Ovary (tissue), 9 donors: Measurements from ENCODE around the gene TPM3. TPM values are rescaled to one million over a fixed set of nuclear protein-coding genes. Genes with fewer than 3 reads are reported as not detected.

Experiments used
- DNase-seq, 5 donors: peaks; one replicate each; pipeline ENCODE4 v3.0.0-alpha.2; 2019 to 2020
- H3K27ac ChIP-seq, 2 donors: fragments of 200-600 bp; one replicate each; pipeline versions ENCODE4 v1.5.1 to v1.8.0; 2019 to 2022
- H3K27me3 ChIP-seq: fragments of 200-600 bp; one replicate; pipeline ENCODE4 v1.8.0; 2022
- H3K36me3 ChIP-seq: fragments of 200-600 bp; sonication (generic); one replicate; pipeline ENCODE4 v1.5.1; 2019
- H3K4me1 ChIP-seq: one replicate; pipeline ENCODE4 v1.8.1; 2013; ENCODE audit warnings: mild to moderate bottlenecking, moderate library complexity; ENCODE audit not compliant: insufficient read depth
- H3K4me3 ChIP-seq: fragments of 200-600 bp; sonication (generic); one replicate; pipeline ENCODE4 v1.5.1; 2017
- H3K9me3 ChIP-seq, 2 donors: fragments of 200-600 bp in 1 of 2; sonication (generic) in 1 of 2; one replicate each; pipeline versions ENCODE4 v1.5.1 to v1.8.1; 2013 to 2019; ENCODE audit warnings: mild to moderate bottlenecking in 1 of 2, moderate library complexity in 1 of 2
- EP300 ChIP-seq: sonication (generic); formaldehyde crosslinking; IDR thresholded peaks from one replicate; pipeline ENCODE4 v1.6.1; 2017; ENCODE audit warnings: antibody characterized with exemption
- POLR2A ChIP-seq: fragments of 450-650 bp; IDR thresholded peaks from one replicate; pipeline ENCODE4 v1.6.1; 2017; ENCODE audit warnings: antibody characterized with exemption, mild to moderate bottlenecking, moderate library complexity
- WGBS, 3 donors: extraction: QIAGEN DNeasy Blood & Tissue Kit in 1 of 3; methylation state at CpG; one replicate each; pipeline versions ENCODE4 v1.1.5 to v1.1.7; 2013 to 2017; 5-methylcytosine and 5-hydroxymethylcytosine counted together
- intact Hi-C, 4 donors: fragments of 100-400 bp; cut with DNase I; formaldehyde crosslinking; loops; one replicate each; pipeline versions ENCODE4 v1.11.0 to v1.15.1; 2022 to 2023
- microRNA counts: library from miRNA; unstranded; fragments of <30 nt; microRNA quantifications from one replicate; lab custom pipeline; 2016
- microRNA-seq, 3 donors: library from miRNA; unstranded; fragments of <30 nt; microRNA quantifications; one replicate each; pipeline versions ENCODE4 to v1.2.0, GENCODE V29; 2019 to 2020
- polyA plus RNA-seq, 2 donors: library from polyadenylated mRNA; stranded (reverse); fragments of 200-250 nt in 1 of 2; fragments of 350-450 nt in 1 of 2; fragmentation: Illumina TruSeq in 1 of 2; extraction: RNeasy Lipid Tissue Mini Kit (QIAGEN cat#74804) in 1 of 2; gene quantifications; one replicate each; pipeline ENCODE4 v1.2.3, GENCODE V29; 2013 to 2014
- small RNA-seq: library from RNA; depleted of rRNA; stranded (forward); fragments of <200 nt; gene quantifications from one replicate; pipeline ENCODE3, GENCODE V24; 2016
- total RNA-seq, 7 donors: library from RNA; depleted of rRNA in 2 of 7; stranded (reverse); fragments of >200 nt in 2 of 7; fragmentation: NEBNext Ultra II Directional in 3 of 7; extraction: Animal tissue kit (Norgen Biotek cat#: 25700) in 3 of 7; gene quantifications; one replicate each; pipeline versions ENCODE4 v1.1.0 to v1.2.4, GENCODE V29; 2016 to 2023
- TF ChIP-seq, protein P1 (sequence below), 3 donors: fragments of 450-650 bp in 2 of 3; fragments of 200-600 bp in 1 of 3; IDR thresholded peaks; one replicate each; pipeline versions ENCODE4 v1.5.1 to v1.8.0; 2016 to 2022; ENCODE audit warnings: antibody characterized with exemption in 3 of 3, mild to moderate bottlenecking in 1 of 3
- donor health status: DM: no; HTN: no; CAD: no; lungs with moderate emphysema.
- donor health status: DM: no; HTN: no; CAD: no.
- donor health status: Bipolar disorder and iron deficiency.
- donor health status: DM: yes; HTN: yes; CAD: no.
- donor health status: DM: no; HTN: no; CAD: no.
- donor health status: DM: yes; HTN: yes; CAD: no.

Gene TPM3
- total and polyA plus RNA-seq, 9 donors: 78.0 to 316 (median 120) TPM

DNA sequence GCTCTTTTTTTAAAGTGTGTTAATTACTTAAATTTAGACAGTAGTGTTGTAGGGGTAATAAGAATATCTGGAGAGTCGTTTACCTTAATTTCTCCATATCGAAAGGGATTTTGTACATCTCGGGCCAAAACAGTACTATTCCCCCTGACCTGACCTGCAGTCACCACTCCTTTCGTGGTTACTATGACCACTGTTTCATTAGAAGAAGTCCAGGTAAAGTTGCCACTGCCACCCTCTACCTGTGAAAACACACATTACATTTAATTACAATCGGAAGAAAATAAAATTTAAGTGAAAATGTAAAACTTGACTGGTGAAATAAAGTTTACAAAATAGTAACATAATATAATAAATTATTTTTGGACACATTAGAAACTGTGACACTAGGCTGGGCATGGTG lies 74.3 kb downstream of the TPM3 start:
- Histone ChIP-seq H3K27me3 (no peaks in the 10 kb centered on the region), H3K36me3 (no peaks in the 10 kb centered on the region), H3K4me3 (no peak overlapping the region), H3K27ac (no peak overlapping the region), H3K9me3 (no peaks in the 10 kb centered on the region), H3K4me1 (no peaks in the 10 kb centered on the region)
- TF ChIP-seq POLR2A (no peak), EP300 (no peak)
- TF ChIP-seq, protein P1, sequence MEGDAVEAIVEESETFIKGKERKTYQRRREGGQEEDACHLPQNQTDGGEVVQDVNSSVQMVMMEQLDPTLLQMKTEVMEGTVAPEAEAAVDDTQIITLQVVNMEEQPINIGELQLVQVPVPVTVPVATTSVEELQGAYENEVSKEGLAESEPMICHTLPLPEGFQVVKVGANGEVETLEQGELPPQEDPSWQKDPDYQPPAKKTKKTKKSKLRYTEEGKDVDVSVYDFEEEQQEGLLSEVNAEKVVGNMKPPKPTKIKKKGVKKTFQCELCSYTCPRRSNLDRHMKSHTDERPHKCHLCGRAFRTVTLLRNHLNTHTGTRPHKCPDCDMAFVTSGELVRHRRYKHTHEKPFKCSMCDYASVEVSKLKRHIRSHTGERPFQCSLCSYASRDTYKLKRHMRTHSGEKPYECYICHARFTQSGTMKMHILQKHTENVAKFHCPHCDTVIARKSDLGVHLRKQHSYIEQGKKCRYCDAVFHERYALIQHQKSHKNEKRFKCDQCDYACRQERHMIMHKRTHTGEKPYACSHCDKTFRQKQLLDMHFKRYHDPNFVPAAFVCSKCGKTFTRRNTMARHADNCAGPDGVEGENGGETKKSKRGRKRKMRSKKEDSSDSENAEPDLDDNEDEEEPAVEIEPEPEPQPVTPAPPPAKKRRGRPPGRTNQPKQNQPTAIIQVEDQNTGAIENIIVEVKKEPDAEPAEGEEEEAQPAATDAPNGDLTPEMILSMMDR (IDR thresholded peaks at IDR 0.05): no peak
- WGBS, 3 donors: 62 to 72% (median 69%) methylated on average over 5 of the region's 5 CpGs
- intact Hi-C loops: no loop called here
- DNase-seq: no peak

DNA sequence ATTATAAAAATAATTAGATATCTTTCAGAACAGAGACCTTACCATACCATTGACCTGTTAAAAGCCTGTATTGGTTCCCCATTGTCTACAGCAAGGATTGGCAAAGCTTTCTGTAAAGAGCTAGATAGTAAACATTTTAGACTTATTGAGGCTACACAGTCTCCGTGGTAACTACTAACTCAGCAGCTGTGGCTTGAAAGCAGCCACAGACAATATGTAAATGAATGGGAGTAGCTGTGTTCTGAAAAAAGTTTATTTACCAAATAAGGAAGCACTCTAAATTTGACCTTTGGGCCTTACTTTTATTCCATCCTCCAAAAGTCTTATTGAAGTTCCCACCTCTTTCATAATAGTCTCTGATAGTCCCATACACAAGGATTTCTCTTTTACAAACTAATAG lies 76.7 kb downstream of the TPM3 start:
- DNase-seq: no peak
- Histone ChIP-seq H3K9me3 (no peaks in the 10 kb centered on the region), H3K27me3 (no peaks in the 10 kb centered on the region), H3K27ac (no peak overlapping the region), H3K36me3 (no peaks in the 10 kb centered on the region), H3K4me3 (no peak overlapping the region), H3K4me1 (no peaks in the 10 kb centered on the region)
- 11 to 18% (median 13%) methylated on average over 1 of the region's 1 CpG for WGBS, 3 donors
- TF ChIP-seq EP300: no peak
- TF ChIP-seq, protein P1 (IDR thresholded peaks at IDR 0.05): no peak
- TF ChIP-seq POLR2A: no peak
- intact Hi-C loops: no loop called here

MicroRNA genes within 50 kb of the gene (microRNA counts, 767-probe panel; counts per million panel counts)
- 530 counts per million, percentile 78 among the panel's probes with 10 or more counts for microRNA hsa-miR-190b (lab: Ali Mortazavi, UCI)

Small RNAs within 50 kb of the gene (microRNA-seq; reads per million reads assigned to microRNA genes)
- 3.8 to 8.2 (median 4.3) reads per million in 3 donors for gene MIR190B

Small RNAs within 50 kb of the gene (small RNA-seq; reads per million reads assigned to genes)
- gene MIR190B: 1.8 reads per million, percentile 70 among the genes with 10 or more reads in this experiment

Other genes with a start within 250 kb of the TPM3 start
- gene DENND4B, start 245.4 kb downstream of the TPM3 start, total RNA-seq: 10 to 100 TPM; 21.3 to 83.1 (median 57.3) TPM
- gene DENND4B, start 245.4 kb downstream of the TPM3 start, polyA plus RNA-seq: 10 to 100 TPM; 20.9 to 29.6 TPM
- 10 to 100 TPM; 19.2 to 52.5 (median 37.9) TPM for gene CRTC2, start 233.5 kb downstream of the TPM3 start, total RNA-seq
- gene CRTC2, start 233.5 kb downstream of the TPM3 start, polyA plus RNA-seq: 10 to 100 TPM; 20.3 to 44.6 TPM
- gene SLC39A1, start 228.6 kb downstream of the TPM3 start, total RNA-seq: 10 to 100 TPM; 59.3 to 83.7 (median 67.2) TPM
- 100 to 1,000 TPM in 1 of 2 donors, 10 to 100 TPM in 1; 83.6 to 121 TPM for gene SLC39A1, start 228.6 kb downstream of the TPM3 start, polyA plus RNA-seq
- 10 to 100 TPM; 10.5 to 24.9 (median 14.9) TPM for gene CREB3L4, start 224.2 kb downstream of the TPM3 start, total RNA-seq
- 10 to 100 TPM; 17.6 to 27.2 TPM for gene CREB3L4, start 224.2 kb downstream of the TPM3 start, polyA plus RNA-seq
- gene JTB, start 214.4 kb downstream of the TPM3 start, total RNA-seq: 100 to 1,000 TPM in 2 of 7 donors, 10 to 100 TPM in 5; 82.7 to 207 (median 88.6) TPM
- gene JTB, start 214.4 kb downstream of the TPM3 start, polyA plus RNA-seq: 100 to 1,000 TPM in 1 of 2 donors, 10 to 100 TPM in 1; 77.5 to 150 TPM
- 100 to 1,000 TPM in 4 of 7 donors, 10 to 100 TPM in 3; 31.4 to 147 (median 101) TPM for gene RAB13, start 205.8 kb downstream of the TPM3 start, total RNA-seq
- 100 to 1,000 TPM; 155 to 190 TPM for gene RAB13, start 205.8 kb downstream of the TPM3 start, polyA plus RNA-seq
- gene RPS27, start 201.3 kb downstream of the TPM3 start, total RNA-seq: 1,000 to 10,000 TPM; 3,441 to 7,027 (median 4,323) TPM
- over 10,000 TPM; 15,496 to 24,704 TPM for gene RPS27, start 201.3 kb downstream of the TPM3 start, polyA plus RNA-seq
- under 1 TPM in 2 of 7 donors, not detected in 5; 0.07 to 0.10 TPM for gene NUP210L, start 37.0 kb downstream of the TPM3 start, total RNA-seq
- not detected for gene NUP210L, start 37.0 kb downstream of the TPM3 start, polyA plus RNA-seq
- gene CFAP141, start 14.2 kb upstream of the TPM3 start, total RNA-seq: 1 to 10 TPM in 1 of 7 donors, not detected in 6; 2.4 TPM
- not detected for gene CFAP141, start 14.2 kb upstream of the TPM3 start, polyA plus RNA-seq
- gene UBAP2L, start 28.9 kb upstream of the TPM3 start, total RNA-seq: 100 to 1,000 TPM in 5 of 7 donors, 10 to 100 TPM in 2; 45.5 to 161 (median 133) TPM
- 100 to 1,000 TPM in 1 of 2 donors, 10 to 100 TPM in 1; 76.4 to 172 TPM for gene UBAP2L, start 28.9 kb upstream of the TPM3 start, polyA plus RNA-seq
- 100 to 1,000 TPM in 2 of 7 donors, 10 to 100 TPM in 5; 67.2 to 134 (median 81.3) TPM for gene HAX1, start 80.5 kb upstream of the TPM3 start, total RNA-seq
- gene HAX1, start 80.5 kb upstream of the TPM3 start, polyA plus RNA-seq: 100 to 1,000 TPM in 1 of 2 donors, 10 to 100 TPM in 1; 90.1 to 198 TPM
- gene AQP10, start 129.0 kb upstream of the TPM3 start, total RNA-seq: 1 to 10 TPM in 1 of 7 donors, under 1 TPM in 1, not detected in 5; 0.23 to 1.0 TPM
- under 1 TPM in 1 of 2 donors, not detected in 1; 0.13 TPM for gene AQP10, start 129.0 kb upstream of the TPM3 start, polyA plus RNA-seq
- gene ATP8B2, start 133.4 kb upstream of the TPM3 start, total RNA-seq: 100 to 1,000 TPM in 1 of 7 donors, 10 to 100 TPM in 6; 59.7 to 112 (median 83.7) TPM
- 10 to 100 TPM; 53.0 to 54.7 TPM for gene ATP8B2, start 133.4 kb upstream of the TPM3 start, polyA plus RNA-seq
- gene IL6R, start 213.2 kb upstream of the TPM3 start, total RNA-seq: 10 to 100 TPM in 6 of 7 donors, 1 to 10 TPM in 1; 7.5 to 37.0 (median 12.9) TPM
- 1 to 10 TPM; 6.5 to 9.1 TPM for gene IL6R, start 213.2 kb upstream of the TPM3 start, polyA plus RNA-seq